GM18502 (cell line): ENCODE measurements around the gene S100A2.

Source experiments
- ATAC-seq: cut with Tn5 transposase; IDR thresholded peaks from one replicate; pipeline ENCODE4 v1.9.1; 2021; ENCODE audit warnings: mild to moderate bottlenecking; ENCODE audit not compliant: unreplicated experiment, poor library complexity

S100A2 gene

GRCh38 chr1:153513666-153514065 is 52.0 kb downstream of the S100A2 start:
- no peak for ATAC-seq

GRCh38 chr1:153513023-153513422 is 52.6 kb downstream of the S100A2 start:
- ATAC-seq = no peak
